ENCODE data around the gene SLC30A5. TPM values are rescaled to one million over a fixed set of nuclear protein-coding genes. Genes with fewer than 3 reads are reported as not detected.

Gene SLC30A5
- total and polyA plus RNA-seq, 2 of the 13 experiments (the other 11 are each of a cell fraction or from before 2014, with no cell fraction given), result 46.0 to 53.6 TPM

GRCh38 chr5:69078921-69079540 is 14.8 kb upstream of the SLC30A5 start:
- H2AFZ ChIP-seq (ENCODE audit: low read length), result no peak overlapping the region
- no peaks in the 10 kb centered on the region for H3K36me3 ChIP-seq (replicated peaks in 1 of 2; ENCODE audit: control insufficient read depth in 1 of 2, insufficient read depth in 2 of 2, low read length in 2 of 2)
- H3K4me2 ChIP-seq (ENCODE audit: low read depth, low read length), result peak overlapping the region; percentile 45; the same call in 1 of the 2 replicates
- no peaks in the 10 kb centered on the region for H4K20me1 ChIP-seq (ENCODE audit: insufficient read depth, low read length)
- POLR2A ChIA-PET, result no interaction called here
- DNase-seq (ENCODE audit: low spot score) (peak; percentile 24), FAIRE-seq (no peak), ATAC-seq (peak; percentile 42)
- no peaks in the 10 kb centered on the region for H3K9me3 ChIP-seq (ENCODE audit: low read length)
- H3K4me1 ChIP-seq (ENCODE audit: insufficient read depth, low read length), result peaks cover 12% of the 10 kb centered on the region
- no peaks in the 10 kb centered on the region for H3K27me3 ChIP-seq (ENCODE audit: control insufficient read depth in 1 of 2, insufficient read depth in 2 of 2, low read length in 2 of 2)
- no TSS peak for BruUV-seq (replicated peaks)
- WGBS (ENCODE audit: low lambda C conversion rate), result 0% methylated on average over 2 of the region's 2 CpGs
- H3K27ac ChIP-seq (ENCODE audit: extremely low read length, insufficient read depth, low read length), result no peak overlapping the region
- H3K4me3 ChIP-seq (replicated peaks in 1 of 3; ENCODE audit: insufficient read depth in 1 of 3, low read depth in 2 of 3, low read length in 3 of 3), result no peak overlapping the region; a peak in 1 of 6 replicates
- intact Hi-C loops (cut with micrococcal nuclease; ENCODE audit: unreplicated experiment) (no loop called here), in situ Hi-C loops (cut with HindIII; ENCODE audit: extremely low pct_ligation_motif_present, low pct_unique_long_range_greater_than_20kb) (no loop called here)
- CTCF ChIA-PET (ENCODE audit: low intra/inter-chr PET ratio, low total read pairs), result no interaction called here
- no peak overlapping the region; the same call in 1 of the 2 replicates for H3K9ac ChIP-seq (ENCODE audit: insufficient read depth, low read depth, low read length)
- H3K79me2 ChIP-seq (ENCODE audit: insufficient read depth, low read length), result no peaks in the 10 kb centered on the region
- TF ChIP-seq FOXJ3 (CRISPR knock-in tag; IDR thresholded peaks at IDR 0.05; ENCODE audit: borderline replicate concordance) (no peak), ZNF615 (CRISPR knock-in tag; IDR thresholded peaks at IDR 0.05; ENCODE audit: borderline replicate concordance) (no peak), ZIK1 (CRISPR knock-in tag; IDR thresholded peaks at IDR 0.05; ENCODE audit: borderline replicate concordance, low read depth) (no peak), SAFB2 (CRISPR knock-in tag; IDR thresholded peaks at IDR 0.05; ENCODE audit: borderline replicate concordance, low read depth) (no peak), ZNF224 (CRISPR knock-in tag; IDR thresholded peaks at IDR 0.05) (no peak), BHLHE40 (IDR thresholded peaks at IDR 0.05; ENCODE audit: low read length) (no peak), ATF4 (CRISPR knock-in tag; IDR thresholded peaks at IDR 0.05) (0 out of 4 replicates have a peak, but pooled peaks of 1 of the 2 experiments have one; percentile 14), CEBPG (CRISPR knock-in tag; IDR thresholded peaks at IDR 0.05) (peak; percentile 25; the same call in 1 of the 2 replicates), SSRP1 (CRISPR knock-in tag; IDR thresholded peaks at IDR 0.05) (no peak), SIN3B (IDR thresholded peaks at IDR 0.05; ENCODE audit: low read length) (no peak), BCL6 (CRISPR knock-in tag; IDR thresholded peaks at IDR 0.05) (peak; percentile 38; the same call in 1 of the 2 replicates), THAP7 (CRISPR knock-in tag; IDR thresholded peaks at IDR 0.05) (no peak), ZBTB1 (CRISPR knock-in tag; IDR thresholded peaks at IDR 0.05; ENCODE audit: borderline replicate concordance) (no peak), ZBTB10 (CRISPR knock-in tag; IDR thresholded peaks at IDR 0.05; ENCODE audit: borderline replicate concordance) (no peak), ZNF75D (CRISPR knock-in tag; IDR thresholded peaks at IDR 0.05; ENCODE audit: borderline replicate concordance) (no peak), FOXP1 (IDR thresholded peaks at IDR 0.05) (no peak), FOXP1 (CRISPR knock-in tag; IDR thresholded peaks at IDR 0.05) (no peak), CEBPB (IDR thresholded peaks at IDR 0.05; ENCODE audit: borderline replicate concordance, low read depth, low read length) (peak; percentile 90), PHF8 (CRISPR knock-in tag; IDR thresholded peaks at IDR 0.05) (no peak), ZNF569 (CRISPR knock-in tag; IDR thresholded peaks at IDR 0.05; ENCODE audit: borderline replicate concordance) (no peak), NCOA1 (CRISPR knock-in tag; IDR thresholded peaks at IDR 0.05) (no peak), ZNF644 (CRISPR knock-in tag; IDR thresholded peaks at IDR 0.05; ENCODE audit: low read depth) (0 out of 2 replicates have a peak, but pooled peaks have one; percentile 13), AKAP8 (CRISPR knock-in tag; IDR thresholded peaks at IDR 0.05) (no peak), HMG20A (CRISPR knock-in tag; IDR thresholded peaks at IDR 0.05; ENCODE audit: borderline replicate concordance) (0 out of 2 replicates have a peak, but pooled peaks have one; percentile 36)
